HepG2 (cell line): ENCODE data around the gene PPP2R5B. TPM values are rescaled to one million over a fixed set of nuclear protein-coding genes. Genes with fewer than 3 reads are reported as not detected.

ENCODE experiments used
- EEA1 ChIP-seq: sonication (generic); formaldehyde crosslinking; IDR thresholded peaks from 2 replicates; pipeline ENCODE4 v1.5.1; 2020; ENCODE audit warnings: mild to moderate bottlenecking, missing genetic modification reagents, borderline replicate concordance
- PAX8 ChIP-seq: sonication (generic); formaldehyde crosslinking; IDR thresholded peaks from 2 replicates; pipeline ENCODE4 v1.8.0; 2022; ENCODE audit warnings: mild to moderate bottlenecking, missing genetic modification reagents, borderline replicate concordance
- ZMYM3 ChIP-seq: sonication (generic); formaldehyde crosslinking; IDR thresholded peaks from 2 replicates; pipeline ENCODE4 v1.5.1; 2020; ENCODE audit warnings: mild to moderate bottlenecking, missing genetic modification reagents
- ZSCAN5A ChIP-seq: sonication (generic); formaldehyde crosslinking; IDR thresholded peaks from 2 replicates; pipeline ENCODE4 v1.8.0; 2022; ENCODE audit warnings: mild to moderate bottlenecking, missing genetic modification reagents, borderline replicate concordance
- polyA plus RNA-seq, 8 experiments: library from polyadenylated mRNA; depleted of rRNA in 3 of 8; stranded (reverse) in 7 of 8; unstranded in 1 of 8; fragments of >200 nt; fragmentation: Illumina TruSeq in 4 of 8; extraction: Trizol in 4 of 8; gene quantifications; 2 replicates each; pipeline versions ENCODE4 v1.2.1 to v1.2.3, GENCODE V29; 2011 to 2016; ENCODE audit warnings: low read depth in 4 of 8, missing spikeins in 1 of 8, mixed read lengths in 1 of 8; ENCODE audit not compliant: insufficient read depth in 1 of 8
- total RNA-seq, 5 experiments: library from RNA; depleted of rRNA; stranded (reverse); fragments of >200 nt; fragmentation: Illumina TruSeq; extraction: Trizol; gene quantifications; 2 replicates each; pipeline ENCODE4 v1.2.3, GENCODE V29; 2016; ENCODE audit warnings: low read depth in 1 of 5
- TF ChIP-seq, protein P1 (sequence below): IDR thresholded peaks from 2 replicates; pipeline ENCODE4 v1.6.1; 2016; ENCODE audit warnings: missing compliant biosample characterization, missing genetic modification reagents, borderline replicate concordance
- TF ChIP-seq, protein P2 (sequence below): sonication (generic); formaldehyde crosslinking; IDR thresholded peaks from 2 replicates; pipeline ENCODE4; 2020; ENCODE audit warnings: missing genetic modification reagents, mild to moderate bottlenecking, borderline replicate concordance
- TF ChIP-seq, protein P3 (sequence below): sonication (generic); formaldehyde crosslinking; IDR thresholded peaks from 2 replicates; pipeline ENCODE4 v1.5.1; 2020; ENCODE audit warnings: missing genetic modification reagents, mild to moderate bottlenecking, borderline replicate concordance

PPP2R5B gene
- total and polyA plus RNA-seq, 2 of the 13 experiments (the other 11 are each of a cell fraction or from before 2014, with no cell fraction given), result 2.3 to 8.3 TPM

DNA sequence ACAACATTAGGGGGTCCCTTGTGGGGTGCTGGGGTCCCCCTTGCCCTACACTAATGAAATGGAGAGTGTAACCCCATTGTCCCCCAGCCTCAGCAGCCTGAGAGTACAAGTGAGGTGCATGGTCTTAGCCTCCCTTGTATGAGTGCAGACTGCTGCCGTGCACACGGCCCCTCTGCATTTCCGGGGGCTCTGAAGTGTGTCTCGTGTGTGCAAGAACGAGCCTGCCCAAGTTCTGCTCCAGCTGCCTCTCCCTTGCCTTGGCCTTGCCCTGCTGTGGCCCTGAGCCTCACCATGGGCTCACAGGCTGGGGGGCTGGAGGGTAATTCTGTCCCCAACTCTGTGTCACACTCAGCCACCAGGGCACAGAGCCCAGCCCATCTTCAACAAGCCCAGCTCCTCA lies 40.9 kb upstream of the PPP2R5B start (continued):
- no peak for TF ChIP-seq ZSCAN5A (CRISPR knock-in tag)
- no peak for TF ChIP-seq ZMYM3 (CRISPR knock-in tag)
- no peak for TF ChIP-seq EEA1 (CRISPR knock-in tag)
- TF ChIP-seq, protein P1, sequence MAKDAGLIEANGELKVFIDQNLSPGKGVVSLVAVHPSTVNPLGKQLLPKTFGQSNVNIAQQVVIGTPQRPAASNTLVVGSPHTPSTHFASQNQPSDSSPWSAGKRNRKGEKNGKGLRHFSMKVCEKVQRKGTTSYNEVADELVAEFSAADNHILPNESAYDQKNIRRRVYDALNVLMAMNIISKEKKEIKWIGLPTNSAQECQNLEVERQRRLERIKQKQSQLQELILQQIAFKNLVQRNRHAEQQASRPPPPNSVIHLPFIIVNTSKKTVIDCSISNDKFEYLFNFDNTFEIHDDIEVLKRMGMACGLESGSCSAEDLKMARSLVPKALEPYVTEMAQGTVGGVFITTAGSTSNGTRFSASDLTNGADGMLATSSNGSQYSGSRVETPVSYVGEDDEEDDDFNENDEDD, result no peak
- TF ChIP-seq, protein P2, sequence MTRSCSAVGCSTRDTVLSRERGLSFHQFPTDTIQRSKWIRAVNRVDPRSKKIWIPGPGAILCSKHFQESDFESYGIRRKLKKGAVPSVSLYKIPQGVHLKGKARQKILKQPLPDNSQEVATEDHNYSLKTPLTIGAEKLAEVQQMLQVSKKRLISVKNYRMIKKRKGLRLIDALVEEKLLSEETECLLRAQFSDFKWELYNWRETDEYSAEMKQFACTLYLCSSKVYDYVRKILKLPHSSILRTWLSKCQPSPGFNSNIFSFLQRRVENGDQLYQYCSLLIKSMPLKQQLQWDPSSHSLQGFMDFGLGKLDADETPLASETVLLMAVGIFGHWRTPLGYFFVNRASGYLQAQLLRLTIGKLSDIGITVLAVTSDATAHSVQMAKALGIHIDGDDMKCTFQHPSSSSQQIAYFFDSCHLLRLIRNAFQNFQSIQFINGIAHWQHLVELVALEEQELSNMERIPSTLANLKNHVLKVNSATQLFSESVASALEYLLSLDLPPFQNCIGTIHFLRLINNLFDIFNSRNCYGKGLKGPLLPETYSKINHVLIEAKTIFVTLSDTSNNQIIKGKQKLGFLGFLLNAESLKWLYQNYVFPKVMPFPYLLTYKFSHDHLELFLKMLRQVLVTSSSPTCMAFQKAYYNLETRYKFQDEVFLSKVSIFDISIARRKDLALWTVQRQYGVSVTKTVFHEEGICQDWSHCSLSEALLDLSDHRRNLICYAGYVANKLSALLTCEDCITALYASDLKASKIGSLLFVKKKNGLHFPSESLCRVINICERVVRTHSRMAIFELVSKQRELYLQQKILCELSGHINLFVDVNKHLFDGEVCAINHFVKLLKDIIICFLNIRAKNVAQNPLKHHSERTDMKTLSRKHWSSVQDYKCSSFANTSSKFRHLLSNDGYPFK (CRISPR knock-in tag), result no peak
- TF ChIP-seq, protein P3, sequence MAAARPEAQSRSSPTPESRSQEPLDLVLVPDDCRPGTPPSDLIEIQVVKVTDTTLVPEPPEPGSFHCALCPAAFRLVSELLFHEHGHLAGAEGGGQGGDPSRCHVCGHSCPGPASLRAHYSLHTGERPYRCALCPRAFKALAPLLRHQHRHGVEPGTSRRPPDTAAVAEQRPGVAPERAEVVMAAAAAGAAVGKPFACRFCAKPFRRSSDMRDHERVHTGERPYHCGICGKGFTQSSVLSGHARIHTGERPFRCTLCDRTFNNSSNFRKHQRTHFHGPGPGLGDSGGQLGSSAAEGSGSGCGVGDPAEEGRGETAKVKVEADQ (CRISPR knock-in tag), result no peak
- no peak for TF ChIP-seq PAX8 (CRISPR knock-in tag)
- TF ChIP-seq, all 625 proteins: peak for 0
